GM23248 (cell line): Measurements from ENCODE around the gene SCRN2.

Source experiments
- EZH2 ChIP-seq: fragments of 200-600 bp; sonication (generic); IDR thresholded peaks from 2 replicates; pipeline ENCODE4 v1.6.1; 2018; ENCODE audit warnings: antibody characterized with exemption, mild to moderate bottlenecking; ENCODE audit not compliant: insufficient read depth, poor library complexity, severe bottlenecking
- EZH2phosphoT487 ChIP-seq: fragments of 200-600 bp; sonication (generic); IDR thresholded peaks from 2 replicates; pipeline ENCODE4 v1.6.1; 2018; ENCODE audit warnings: antibody characterized with exemption, moderate library complexity, mild to moderate bottlenecking, low read depth; ENCODE audit not compliant: insufficient read depth

GRCh38 chr17:47836601-47837000 is 4.5 kb downstream of the SCRN2 start:
- TF ChIP-seq EZH2phosphoT487 (no peak), EZH2 (no peak)
